CD14-positive monocyte (primary cell): ENCODE data around the gene BOC. TPM values are rescaled to one million over a fixed set of nuclear protein-coding genes. Genes with fewer than 3 reads are reported as not detected.
"Not testable (repeated sequence)": the region's sequence is repeated elsewhere in the genome, so short reads cannot be mapped to it uniquely, and the experiment has no call there.

Experiments
- DNase-seq, 3 donors: peaks; one replicate each; pipeline ENCODE4 v3.0.0-alpha.2; 2011 to 2022
- H2AFZ ChIP-seq: 2 replicates; pipeline ENCODE4 v1.6.0; 2012; ENCODE audit warnings: mild to moderate bottlenecking, low read depth, low read length, inconsistent platforms; ENCODE audit not compliant: insufficient read depth, poor library complexity, severe bottlenecking
- H3K27ac ChIP-seq, 2 donors: 1 replicate in 1 of 2; 2 replicates in 1 of 2; pipeline ENCODE4 v1.5.1; 2012 to 2013; ENCODE audit warnings: low read length in 2 of 2, control low read depth in 1 of 2, inconsistent platforms in 1 of 2, low read depth in 1 of 2, mild to moderate bottlenecking in 1 of 2
- H3K27me3 ChIP-seq, 2 donors: one replicate each; pipeline versions ENCODE4 v1.6.0 to v1.6.1; 2011 to 2013; ENCODE audit warnings: low read length in 2 of 2; ENCODE audit not compliant: control insufficient read depth in 2 of 2, insufficient read depth in 2 of 2
- H3K36me3 ChIP-seq, 2 donors: replicated peaks in 1 of 2; 1 replicate in 1 of 2; 2 replicates in 1 of 2; pipeline versions ENCODE4 v1.5.1 to v1.6.1; 2012 to 2013; ENCODE audit warnings: low read length in 2 of 2, control low read depth in 1 of 2, inconsistent platforms in 1 of 2, mild to moderate bottlenecking in 1 of 2; ENCODE audit not compliant: insufficient read depth in 2 of 2, control insufficient read depth in 1 of 2
- H3K4me1 ChIP-seq, 2 donors: 1 replicate in 1 of 2; 2 replicates in 1 of 2; pipeline versions ENCODE4 v1.5.1 to v1.6.1; 2012 to 2013; ENCODE audit warnings: low read length in 2 of 2, control low read depth in 1 of 2, inconsistent platforms in 1 of 2, mild to moderate bottlenecking in 1 of 2, moderate library complexity in 1 of 2; ENCODE audit not compliant: insufficient read depth in 2 of 2, control insufficient read depth in 1 of 2
- H3K4me2 ChIP-seq: replicated peaks from 2 replicates; pipeline ENCODE3; 2012; ENCODE audit warnings: low read length, moderate library complexity, mild to moderate bottlenecking; ENCODE audit not compliant: poor library complexity, severe bottlenecking; ENCODE audit errors: extremely low read depth
- H3K4me3 ChIP-seq, 3 experiments: fragments of 200-600 bp in 1 of 3; sonication (generic) in 1 of 3; replicated peaks in 1 of 3; 1 replicate in 2 of 3; 2 replicates in 1 of 3; pipeline ENCODE4 v1.5.1; 2011 to 2013; ENCODE audit warnings: low read length in 3 of 3, mild to moderate bottlenecking in 3 of 3, control low read depth in 2 of 3, low read depth in 2 of 3, inconsistent platforms in 1 of 3, moderate library complexity in 1 of 3
- H3K79me2 ChIP-seq: 2 replicates; pipeline ENCODE4 v1.6.0; 2012; ENCODE audit warnings: mild to moderate bottlenecking, control low read depth, inconsistent platforms, low read length, moderate library complexity; ENCODE audit not compliant: insufficient read depth
- H3K9ac ChIP-seq: 2 replicates; pipeline ENCODE4 v1.6.0; 2017; ENCODE audit warnings: low read length, mild to moderate bottlenecking; ENCODE audit not compliant: insufficient read depth, poor library complexity, severe bottlenecking
- H3K9me3 ChIP-seq, 2 donors: replicated peaks in 1 of 2; 1 replicate in 1 of 2; 2 replicates in 1 of 2; pipeline versions ENCODE4 v1.5.1 to v1.6.1; 2012 to 2013; ENCODE audit warnings: low read length in 2 of 2, control low read depth in 1 of 2; ENCODE audit not compliant: control insufficient read depth in 1 of 2, insufficient read depth in 1 of 2
- H4K20me1 ChIP-seq: 2 replicates; pipeline ENCODE4 v1.6.0; 2012; ENCODE audit warnings: mild to moderate bottlenecking, low read length, control low read depth, moderate library complexity; ENCODE audit not compliant: insufficient read depth
- H3K27ac Mint-ChIP-seq, 7 donors: one replicate each; pipeline ENCODE4 v1.8.0; 2020; ENCODE audit warnings: mild to moderate bottlenecking in 7 of 7, mixed read lengths in 7 of 7, moderate library complexity in 6 of 7, inconsistent platforms in 2 of 7
- H3K27me3 Mint-ChIP-seq, 3 donors: one replicate each; pipeline ENCODE4 v1.8.0; 2021 to 2022; ENCODE audit warnings: low read depth in 3 of 3, mild to moderate bottlenecking in 3 of 3, mixed read lengths in 3 of 3, moderate library complexity in 3 of 3, inconsistent platforms in 1 of 3
- H3K36me3 Mint-ChIP-seq, 2 donors: one replicate each; pipeline ENCODE4 v1.8.0; 2020; ENCODE audit warnings: mixed read lengths in 2 of 2, inconsistent platforms in 1 of 2, mild to moderate bottlenecking in 1 of 2
- H3K4me1 Mint-ChIP-seq: one replicate; pipeline ENCODE4 v1.8.0; 2020; ENCODE audit warnings: mild to moderate bottlenecking, mixed read lengths
- H3K4me3 Mint-ChIP-seq, 2 donors: one replicate each; pipeline ENCODE4 v1.8.0; 2020; ENCODE audit warnings: mild to moderate bottlenecking in 2 of 2, mixed read lengths in 2 of 2, moderate library complexity in 1 of 2
- H3K9me3 Mint-ChIP-seq, 7 donors: one replicate each; pipeline ENCODE4 v1.8.0; 2020 to 2022; ENCODE audit warnings: mixed read lengths in 7 of 7, mild to moderate bottlenecking in 6 of 7, moderate library complexity in 6 of 7, inconsistent platforms in 2 of 7
- CTCF ChIP-seq: fragments of 200-600 bp; IDR thresholded peaks from one replicate; pipeline ENCODE4 v1.8.0; 2022; ENCODE audit warnings: antibody characterized with exemption, mild to moderate bottlenecking
- WGBS: methylation state at CpG from one replicate; pipeline ENCODE4 v1.1.5; 2013; ENCODE audit warnings: missing lambda C conversion rate; ENCODE audit not compliant: insufficient coverage; 5-methylcytosine and 5-hydroxymethylcytosine counted together
- intact Hi-C, 2 donors: fragments of 100-400 bp; cut with micrococcal nuclease; formaldehyde crosslinking; loops; one replicate each; pipeline versions ENCODE4 v1.15.0 to v1.15.1; 2023
- polyA plus RNA-seq, 3 donors: library from polyadenylated mRNA; depleted of rRNA in 1 of 3; unstranded in 2 of 3; stranded (reverse) in 1 of 3; fragments of 300-500 nt in 2 of 3; fragments of >200 nt in 1 of 3; fragmentation: Illumina TruSeq in 2 of 3; gene quantifications; 1 replicate in 2 of 3; 2 replicates in 1 of 3; pipeline ENCODE4 v1.2.3, GENCODE V29; 2012 to 2021

BOC gene
- polyA plus RNA-seq, 3 donors = not detected

- Histone ChIP-seq H2AFZ (peak overlapping the region; percentile 6), H3K36me3 (no peaks in the 10 kb centered on the region), H3K4me2 (no peak overlapping the region), H3K27me3 (no peaks in the 10 kb centered on the region), H3K79me2 (no peaks in the 10 kb centered on the region), H3K4me3 (no peak overlapping the region), H3K9me3 (no peaks in the 10 kb centered on the region), H4K20me1 (no peaks in the 10 kb centered on the region), H3K27ac (no peak overlapping the region), H3K9ac (no peak overlapping the region), H3K4me1 (peaks cover 4 to 5% of the 10 kb centered on the region in 2 donors)
- Mint-ChIP-seq H3K4me1 (peaks cover 12% of the 10 kb centered on the region), H3K27ac (no peak overlapping the region), H3K27me3 (peaks cover 0 to 4% (median 0%) of the 10 kb centered on the region in 3 donors), H3K9me3 (no peaks in the 10 kb centered on the region), H3K36me3 (no peaks in the 10 kb centered on the region), H3K4me3 (no peak overlapping the region)
- 100% methylated on average over 5 of the region's 6 CpGs for WGBS
- no peak for TF ChIP-seq CTCF
- DNase-seq = no peak
- intact Hi-C loops = no loop called here
Observed at GRCh38 chr3:113169891-113170452, 41.4 kb upstream of the BOC start.

GRCh38 chr3:113170771-113171170, 40.6 kb upstream of the BOC start:
- Histone ChIP-seq H3K9me3 (no peaks in the 10 kb centered on the region), H3K4me1 (peaks cover 10 to 11% of the 10 kb centered on the region in 2 donors), H3K27me3 (no peaks in the 10 kb centered on the region), H3K4me2 (no peak overlapping the region), H3K9ac (no peak overlapping the region), H3K36me3 (no peaks in the 10 kb centered on the region), H4K20me1 (no peaks in the 10 kb centered on the region), H2AFZ (peak overlapping the region; percentile 6), H3K4me3 (no peak overlapping the region), H3K79me2 (no peaks in the 10 kb centered on the region), H3K27ac (no peak overlapping the region)
- Mint-ChIP-seq H3K4me3 (no peak overlapping the region), H3K36me3 (no peaks in the 10 kb centered on the region), H3K27me3 (peaks cover 0 to 3% (median 0%) of the 10 kb centered on the region in 3 donors), H3K4me1 (peaks cover 18% of the 10 kb centered on the region), H3K27ac (no peak overlapping the region), H3K9me3 (no peaks in the 10 kb centered on the region)
- intact Hi-C loops = no loop called here
- TF ChIP-seq CTCF = no peak
- DNase-seq = no peak
- 100% methylated on average over 1 of the region's 7 CpGs for WGBS

GRCh38 chr3:113171675-113172300, 39.6 kb upstream of the BOC start:
- peaks cover 18% of the 10 kb centered on the region for H3K4me1 Mint-ChIP-seq
- H3K27ac ChIP-seq, H3K9me3 Mint-ChIP-seq, H3K4me3 ChIP-seq, H3K4me2 ChIP-seq, H4K20me1 ChIP-seq, H3K4me3 Mint-ChIP-seq, DNase-seq, H3K27me3 Mint-ChIP-seq, H2AFZ ChIP-seq, H3K9ac ChIP-seq, H3K9me3 ChIP-seq, H3K79me2 ChIP-seq, intact Hi-C loops, H3K36me3 ChIP-seq, H3K27ac Mint-ChIP-seq, H3K27me3 ChIP-seq, H3K36me3 Mint-ChIP-seq: not testable (repeated sequence)
- H3K4me1 ChIP-seq = peaks cover 10 to 11% of the 10 kb centered on the region in 2 donors
- no CpG with 5 or more reads among the region's 5 CpGs for WGBS
